Vagina (tissue), 2 donors: Measurements from ENCODE around the gene PRRT4.

Source experiments
- POLR2A ChIP-seq, 2 donors: fragments of 450-650 bp; IDR thresholded peaks; one replicate each; pipeline ENCODE4 v1.6.1; 2017; ENCODE audit warnings: antibody characterized with exemption in 2 of 2, mild to moderate bottlenecking in 2 of 2, moderate library complexity in 2 of 2
- POLR2AphosphoS5 ChIP-seq, 2 donors: sonication (generic); formaldehyde crosslinking; IDR thresholded peaks; one replicate each; pipeline ENCODE4 v1.9.0; 2017; ENCODE audit warnings: antibody characterized with exemption in 2 of 2, mild to moderate bottlenecking in 2 of 2, low read depth in 1 of 2; ENCODE audit not compliant: insufficient read depth in 1 of 2
- TF ChIP-seq, protein P1 (sequence below), 3 experiments: fragments of 450-650 bp in 2 of 3; fragments of 200-600 bp in 1 of 3; sonication (generic) in 1 of 3; IDR thresholded peaks; one replicate each; pipeline ENCODE4 v1.5.1; 2017 to 2019; ENCODE audit warnings: antibody characterized with exemption in 3 of 3, mild to moderate bottlenecking in 2 of 3, moderate library complexity in 2 of 3

DNA sequence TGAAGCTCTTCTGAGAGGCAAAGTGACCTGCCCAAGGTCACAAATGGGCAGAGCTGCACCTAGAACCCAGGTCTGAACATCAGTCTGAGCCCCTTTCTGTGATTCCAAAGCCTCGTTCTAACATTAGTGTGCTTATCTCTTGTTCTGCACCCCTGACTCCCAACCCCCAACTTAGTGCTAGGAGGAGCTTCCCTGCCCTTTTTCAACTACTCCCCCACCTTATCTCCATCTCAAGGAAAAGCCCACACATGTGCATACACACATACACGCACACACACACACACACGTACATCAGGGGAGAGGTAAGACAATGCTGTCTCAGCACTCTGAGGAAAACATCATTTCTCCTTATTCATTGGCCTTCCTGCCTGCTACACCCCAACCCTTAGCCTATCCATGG, 8.3 kb downstream of the PRRT4 start:
- TF ChIP-seq, protein P1, sequence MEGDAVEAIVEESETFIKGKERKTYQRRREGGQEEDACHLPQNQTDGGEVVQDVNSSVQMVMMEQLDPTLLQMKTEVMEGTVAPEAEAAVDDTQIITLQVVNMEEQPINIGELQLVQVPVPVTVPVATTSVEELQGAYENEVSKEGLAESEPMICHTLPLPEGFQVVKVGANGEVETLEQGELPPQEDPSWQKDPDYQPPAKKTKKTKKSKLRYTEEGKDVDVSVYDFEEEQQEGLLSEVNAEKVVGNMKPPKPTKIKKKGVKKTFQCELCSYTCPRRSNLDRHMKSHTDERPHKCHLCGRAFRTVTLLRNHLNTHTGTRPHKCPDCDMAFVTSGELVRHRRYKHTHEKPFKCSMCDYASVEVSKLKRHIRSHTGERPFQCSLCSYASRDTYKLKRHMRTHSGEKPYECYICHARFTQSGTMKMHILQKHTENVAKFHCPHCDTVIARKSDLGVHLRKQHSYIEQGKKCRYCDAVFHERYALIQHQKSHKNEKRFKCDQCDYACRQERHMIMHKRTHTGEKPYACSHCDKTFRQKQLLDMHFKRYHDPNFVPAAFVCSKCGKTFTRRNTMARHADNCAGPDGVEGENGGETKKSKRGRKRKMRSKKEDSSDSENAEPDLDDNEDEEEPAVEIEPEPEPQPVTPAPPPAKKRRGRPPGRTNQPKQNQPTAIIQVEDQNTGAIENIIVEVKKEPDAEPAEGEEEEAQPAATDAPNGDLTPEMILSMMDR (IDR thresholded peaks at IDR 0.05): no peak
- TF ChIP-seq POLR2A (IDR thresholded peaks at IDR 0.05) (no peak), POLR2AphosphoS5 (IDR thresholded peaks at IDR 0.05; ENCODE audit: insufficient read depth in 1 of 2, low read depth in 1 of 2) (no peak)
